ENCODE data around the gene TRABD.
A peak's percentile ranks its signal among the peaks of the same experiment; 100 is the strongest.

The TRABD gene

DNA sequence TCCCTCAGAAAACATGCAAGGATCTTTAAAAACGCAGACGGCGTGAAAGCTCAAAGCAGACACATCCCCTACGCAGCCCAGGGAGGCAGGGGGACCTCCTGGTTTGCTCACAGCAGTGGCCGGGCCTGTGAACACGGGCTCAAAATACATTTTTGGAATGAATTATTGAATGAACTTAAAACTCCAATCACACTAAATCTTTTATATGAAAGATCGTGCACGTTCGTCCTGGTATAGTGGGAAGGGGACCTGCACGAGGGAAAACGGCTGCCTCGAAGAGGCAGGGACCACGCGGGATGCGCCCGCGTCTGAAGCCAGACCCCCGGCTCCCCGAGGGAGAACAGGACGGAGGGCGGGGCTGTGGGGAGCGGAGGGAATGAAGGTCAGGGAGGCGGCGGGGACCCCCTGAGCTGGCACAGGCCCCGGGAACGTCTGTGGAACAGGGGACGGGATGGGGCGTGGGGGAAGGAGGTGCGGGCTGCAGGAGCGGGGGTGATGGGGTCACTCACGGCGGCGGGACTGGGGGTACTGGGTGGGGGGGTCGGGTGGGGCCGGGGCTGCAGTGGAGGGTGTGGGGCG lies 16.4 kb upstream of the TRABD start:
- Histone ChIP-seq H3K36me3 (ENCODE audit: control insufficient read depth in 2 of 2, insufficient read depth in 2 of 2, low read length in 2 of 2) (no peaks in the 10 kb centered on the region), H3K4me3 (ENCODE audit: low read length in 2 of 2) (no peak overlapping the region)

GRCh38 chr22:50169774-50170341 lies 15.9 kb upstream of the TRABD start:
- Histone ChIP-seq H3K27me3 (ENCODE audit: control insufficient read depth in 1 of 2, insufficient read depth in 2 of 2, low read length in 2 of 2) (peaks cover 24 to 26% of the 10 kb centered on the region in 2 donors), H3K4me1 (ENCODE audit: control insufficient read depth, insufficient read depth, low read length) (peaks cover 10% of the 10 kb centered on the region), H3K27ac (ENCODE audit: low read length) (no peak overlapping the region), H3K4me3 (ENCODE audit: low read length in 2 of 2) (peak overlapping the region in 1 of 2 donors; percentile 52), H3K36me3 (ENCODE audit: control insufficient read depth in 2 of 2, insufficient read depth in 2 of 2, low read length in 2 of 2) (no peaks in the 10 kb centered on the region), H3K9me3 (ENCODE audit: control insufficient read depth in 2 of 2, low read length in 2 of 2) (no peaks in the 10 kb centered on the region), H3K9ac (ENCODE audit: low read length in 2 of 2) (no peak overlapping the region)

More for the DNA sequence above, 16.4 kb upstream of the TRABD start:
- Histone ChIP-seq H3K27me3 (ENCODE audit: control insufficient read depth in 1 of 2, insufficient read depth in 2 of 2, low read length in 2 of 2) (peaks cover 25 to 26% of the 10 kb centered on the region in 2 donors), H3K4me1 (ENCODE audit: control insufficient read depth, insufficient read depth, low read length) (peaks cover 10% of the 10 kb centered on the region), H3K9me3 (ENCODE audit: control insufficient read depth in 2 of 2, low read length in 2 of 2) (no peaks in the 10 kb centered on the region), H3K27ac (ENCODE audit: low read length) (no peak overlapping the region), H3K9ac (ENCODE audit: low read length in 2 of 2) (no peak overlapping the region)

DNA sequence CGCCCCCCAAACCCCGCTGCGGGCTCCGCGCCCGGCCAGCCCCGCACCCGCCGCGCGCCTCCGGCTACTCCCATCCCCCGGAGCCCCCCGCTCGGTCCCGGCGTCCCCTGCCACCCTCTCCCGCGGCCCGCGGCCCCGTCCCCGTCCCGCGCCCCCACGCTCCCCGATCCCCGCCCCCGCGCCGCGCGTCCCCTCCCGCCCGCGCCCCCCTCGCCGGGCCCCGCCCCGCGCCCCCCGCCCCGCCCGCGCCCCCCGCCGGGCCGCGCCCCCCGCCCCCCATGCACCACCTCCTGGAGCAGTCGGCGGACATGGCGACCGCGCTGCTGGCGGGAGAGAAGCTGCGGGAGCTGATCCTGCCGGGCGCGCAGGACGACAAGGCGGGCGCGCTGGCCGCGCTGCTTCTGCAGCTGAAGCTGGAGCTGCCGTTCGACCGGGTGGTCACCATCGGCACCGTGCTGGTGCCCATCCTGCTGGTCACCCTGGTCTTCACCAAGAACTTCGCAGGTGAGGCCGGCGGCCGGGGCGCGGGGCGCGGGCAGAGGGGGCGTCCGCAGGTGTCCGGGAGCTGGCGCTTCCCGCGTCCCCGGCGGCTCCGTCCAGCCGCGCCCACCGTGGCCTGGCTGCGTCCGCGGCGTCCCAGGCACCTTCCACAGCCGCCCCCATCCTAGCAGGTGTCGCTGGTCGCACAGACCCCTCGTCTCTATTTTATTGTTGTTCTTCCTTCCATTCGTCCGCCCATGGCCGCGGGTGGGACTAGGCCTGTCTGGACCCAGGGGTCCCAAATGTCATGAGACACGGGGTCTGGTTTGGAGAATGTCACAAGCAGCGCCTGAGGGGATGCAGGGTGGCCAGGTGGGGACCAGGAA lies 15.0 kb upstream of the TRABD start, which contains the start of gene PANX2:
Gene PANX2 (plus strand): TSS at position 279 of the 866 bp plus-strand sequence. CDS start 0 bp downstream, at position 279.
- Histone ChIP-seq H3K27me3 (ENCODE audit: control insufficient read depth in 1 of 2, insufficient read depth in 2 of 2, low read length in 2 of 2) (peaks cover 24 to 26% of the 10 kb centered on the region in 2 donors), H3K27ac (ENCODE audit: low read length) (no peak within 1 kb of the TSS)

GRCh38 chr22:50171319-50171964 lies 14.3 kb upstream of the TRABD start:
- H3K36me3 ChIP-seq (ENCODE audit: control insufficient read depth in 2 of 2, insufficient read depth in 2 of 2, low read length in 2 of 2) = no peaks in the 10 kb centered on the region
- H3K9ac ChIP-seq (ENCODE audit: low read length in 2 of 2) = no peak overlapping the region
- peaks cover 24 to 26% of the 10 kb centered on the region in 2 donors for H3K27me3 ChIP-seq (ENCODE audit: control insufficient read depth in 1 of 2, insufficient read depth in 2 of 2, low read length in 2 of 2)
- peaks cover 10% of the 10 kb centered on the region for H3K4me1 ChIP-seq (ENCODE audit: control insufficient read depth, insufficient read depth, low read length)
- H3K4me3 ChIP-seq (ENCODE audit: low read length in 2 of 2) = no peak overlapping the region
- no peak overlapping the region for H3K27ac ChIP-seq (ENCODE audit: low read length)
- H3K9me3 ChIP-seq (ENCODE audit: control insufficient read depth in 2 of 2, low read length in 2 of 2) = no peaks in the 10 kb centered on the region

More for the DNA sequence above, 15.0 kb upstream of the TRABD start, which contains the start of gene PANX2:
- no peak within 1 kb of the TSS for H3K9ac ChIP-seq (ENCODE audit: low read length in 2 of 2)
- H3K36me3 ChIP-seq (ENCODE audit: control insufficient read depth in 2 of 2, insufficient read depth in 2 of 2, low read length in 2 of 2) = no peaks in the 10 kb centered on the region
- peaks cover 10% of the 10 kb centered on the region for H3K4me1 ChIP-seq (ENCODE audit: control insufficient read depth, insufficient read depth, low read length)
- H3K4me3 ChIP-seq (ENCODE audit: low read length in 2 of 2) = peak within 1 kb of the TSS in 1 of 2 donors; percentile 59
- H3K9me3 ChIP-seq (ENCODE audit: control insufficient read depth in 2 of 2, low read length in 2 of 2) = no peaks in the 10 kb centered on the region

- no peak overlapping the region for H3K9ac ChIP-seq (ENCODE audit: low read length in 2 of 2)
- peaks cover 24 to 26% of the 10 kb centered on the region in 2 donors for H3K27me3 ChIP-seq (ENCODE audit: control insufficient read depth in 1 of 2, insufficient read depth in 2 of 2, low read length in 2 of 2)
These were observed 13.7 kb upstream of the TRABD start for GRCh38 chr22:50171965-50172421.

DNA sequence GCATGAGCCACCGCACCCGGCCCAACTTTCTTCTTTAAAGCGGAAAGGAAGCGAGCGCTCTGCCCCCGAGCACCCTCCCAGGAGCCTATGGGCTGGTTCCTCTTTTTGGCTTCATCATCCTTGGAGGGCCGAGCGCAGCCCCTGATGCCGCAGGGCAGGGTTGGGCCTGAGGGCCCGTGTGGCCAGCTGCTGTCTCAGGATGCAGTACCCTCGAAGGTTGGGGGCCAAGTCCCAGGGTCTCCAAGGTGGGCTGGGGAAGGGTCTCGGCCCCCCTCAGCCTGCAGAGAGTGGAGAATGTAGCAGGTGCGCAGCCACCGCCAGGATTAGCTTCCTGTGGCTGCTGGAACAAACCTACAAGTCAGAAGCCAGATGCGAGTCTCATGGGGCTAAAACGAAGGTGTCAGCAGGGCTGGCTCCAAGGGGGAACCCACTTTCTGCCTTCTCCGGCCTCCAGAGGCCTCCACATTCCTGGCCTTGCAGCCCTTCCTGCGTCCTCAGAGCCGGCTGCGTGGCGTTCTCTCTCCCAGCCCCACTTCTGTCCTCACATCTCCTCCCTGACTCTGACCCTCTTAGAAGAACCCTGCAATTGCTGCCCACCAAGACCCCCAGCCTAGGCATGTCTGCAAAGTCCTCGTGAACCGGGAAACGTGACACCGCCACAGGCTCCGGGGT lies 12.3 kb upstream of the TRABD start:
- Histone ChIP-seq H3K36me3 (ENCODE audit: control insufficient read depth in 2 of 2, insufficient read depth in 2 of 2, low read length in 2 of 2) (no peaks in the 10 kb centered on the region), H3K9ac (ENCODE audit: low read length in 2 of 2) (no peak overlapping the region), H3K27me3 (ENCODE audit: control insufficient read depth in 1 of 2, insufficient read depth in 2 of 2, low read length in 2 of 2) (peaks cover 26 to 28% of the 10 kb centered on the region in 2 donors), H3K4me1 (ENCODE audit: control insufficient read depth, insufficient read depth, low read length) (peaks cover 10% of the 10 kb centered on the region), H3K9me3 (ENCODE audit: control insufficient read depth in 2 of 2, low read length in 2 of 2) (no peaks in the 10 kb centered on the region), H3K4me3 (ENCODE audit: low read length in 2 of 2) (no peak overlapping the region), H3K27ac (ENCODE audit: low read length) (no peak overlapping the region)

More at GRCh38 chr22:50171965-50172421, 13.7 kb upstream of the TRABD start:
- Histone ChIP-seq H3K27ac (ENCODE audit: low read length) (no peak overlapping the region), H3K4me1 (ENCODE audit: control insufficient read depth, insufficient read depth, low read length) (peaks cover 10% of the 10 kb centered on the region), H3K36me3 (ENCODE audit: control insufficient read depth in 2 of 2, insufficient read depth in 2 of 2, low read length in 2 of 2) (no peaks in the 10 kb centered on the region), H3K4me3 (ENCODE audit: low read length in 2 of 2) (no peak overlapping the region), H3K9me3 (ENCODE audit: control insufficient read depth in 2 of 2, low read length in 2 of 2) (no peaks in the 10 kb centered on the region)

DNA sequence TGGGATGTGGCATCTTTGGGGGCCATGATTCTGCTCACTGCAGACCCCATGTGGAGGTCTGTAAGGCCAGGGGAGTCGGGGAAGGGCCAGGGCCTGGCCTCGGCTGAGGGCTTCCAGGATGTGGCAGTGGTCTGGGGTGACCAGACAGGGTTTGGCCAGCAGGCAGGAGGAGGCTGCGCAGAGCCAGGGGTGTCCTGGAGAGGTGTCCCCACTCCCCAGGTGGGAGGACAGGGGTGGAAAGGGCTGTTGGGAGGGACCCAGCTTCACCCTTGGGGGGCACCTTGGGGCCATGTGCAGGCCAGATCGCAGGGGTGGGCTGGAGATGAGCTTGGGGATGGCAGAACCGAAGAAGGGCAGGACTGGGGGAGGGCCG lies 11.7 kb upstream of the TRABD start:
- H3K36me3 ChIP-seq (ENCODE audit: control insufficient read depth in 2 of 2, insufficient read depth in 2 of 2, low read length in 2 of 2) = no peaks in the 10 kb centered on the region
- no peak overlapping the region for H3K9ac ChIP-seq (ENCODE audit: low read length in 2 of 2)
- H3K27me3 ChIP-seq (ENCODE audit: control insufficient read depth in 1 of 2, insufficient read depth in 2 of 2, low read length in 2 of 2) = peaks cover 26 to 27% of the 10 kb centered on the region in 2 donors
- no peaks in the 10 kb centered on the region for H3K9me3 ChIP-seq (ENCODE audit: control insufficient read depth in 2 of 2, low read length in 2 of 2)
- H3K4me3 ChIP-seq (ENCODE audit: low read length in 2 of 2) = no peak overlapping the region
- no peak overlapping the region for H3K27ac ChIP-seq (ENCODE audit: low read length)
- H3K4me1 ChIP-seq (ENCODE audit: control insufficient read depth, insufficient read depth, low read length) = peaks cover 10% of the 10 kb centered on the region

GRCh38 chr22:50174382-50175190 lies 11.1 kb upstream of the TRABD start:
- Histone ChIP-seq H3K9me3 (ENCODE audit: control insufficient read depth in 2 of 2, low read length in 2 of 2) (no peaks in the 10 kb centered on the region), H3K9ac (ENCODE audit: low read length in 2 of 2) (no peak overlapping the region), H3K27ac (ENCODE audit: low read length) (no peak overlapping the region), H3K27me3 (ENCODE audit: control insufficient read depth in 1 of 2, insufficient read depth in 2 of 2, low read length in 2 of 2) (peaks cover 26 to 27% of the 10 kb centered on the region in 2 donors), H3K4me3 (ENCODE audit: low read length in 2 of 2) (no peak overlapping the region), H3K4me1 (ENCODE audit: control insufficient read depth, insufficient read depth, low read length) (peaks cover 6% of the 10 kb centered on the region), H3K36me3 (ENCODE audit: control insufficient read depth in 2 of 2, insufficient read depth in 2 of 2, low read length in 2 of 2) (no peaks in the 10 kb centered on the region)

DNA sequence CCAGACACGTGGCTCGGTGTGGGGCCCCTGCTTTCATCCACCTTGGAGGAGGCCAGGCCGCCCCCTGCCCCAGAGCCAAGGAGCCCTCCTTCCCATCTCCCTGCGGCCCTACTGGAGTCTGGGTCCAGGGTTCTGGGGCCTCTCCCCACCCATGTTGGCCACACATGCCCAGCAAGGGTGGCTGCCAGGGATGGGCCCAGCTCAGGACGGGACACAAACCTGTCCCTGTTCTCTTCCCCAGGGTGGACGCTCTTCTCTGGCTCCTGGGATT lies 10.6 kb upstream of the TRABD start:
- Histone ChIP-seq H3K27me3 (ENCODE audit: control insufficient read depth in 1 of 2, insufficient read depth in 2 of 2, low read length in 2 of 2) (peaks cover 26 to 30% of the 10 kb centered on the region in 2 donors), H3K36me3 (ENCODE audit: control insufficient read depth in 2 of 2, insufficient read depth in 2 of 2, low read length in 2 of 2) (no peaks in the 10 kb centered on the region), H3K9ac (ENCODE audit: low read length in 2 of 2) (no peak overlapping the region), H3K4me1 (ENCODE audit: control insufficient read depth, insufficient read depth, low read length) (peaks cover 6% of the 10 kb centered on the region), H3K4me3 (ENCODE audit: low read length in 2 of 2) (no peak overlapping the region), H3K9me3 (ENCODE audit: control insufficient read depth in 2 of 2, low read length in 2 of 2) (no peaks in the 10 kb centered on the region), H3K27ac (ENCODE audit: low read length) (no peak overlapping the region)

Data from stomach smooth muscle (tissue), 2 donors.